Stimulated activated CD4-positive, alpha-beta T cell treated with anti-CD3 and anti-CD28 coated beads, Interleukin-15, amount 100 ng/mL, for 24 hours (primary cell): ENCODE results near the gene ZNF385B.

Experiments
- DNase-seq: peaks from one replicate; pipeline ENCODE4 v3.0.0-alpha.2; 2020

Gene ZNF385B

GRCh38 chr2:179543361-179543901 lies 318.0 kb downstream of the ZNF385B start:
- DNase-seq: no peak

- DNase-seq: no peak
These were observed 319.8 kb downstream of the ZNF385B start for GRCh38 chr2:179541586-179541985.

- DNase-seq: no peak
These were observed 322.3 kb downstream of the ZNF385B start for GRCh38 chr2:179539124-179539511.

GRCh38 chr2:179538406-179539123 lies 322.8 kb downstream of the ZNF385B start:
- DNase-seq: no peak

- no peak for DNase-seq
These were observed 325.2 kb downstream of the ZNF385B start for GRCh38 chr2:179536185-179536584.

- no peak for DNase-seq
These were observed 327.5 kb downstream of the ZNF385B start for GRCh38 chr2:179533875-179534274.

GRCh38 chr2:179532863-179533278 lies 328.5 kb downstream of the ZNF385B start:
- DNase-seq: no peak

- DNase-seq: no peak
These were observed 332.8 kb downstream of the ZNF385B start for GRCh38 chr2:179528576-179529069.

GRCh38 chr2:179525340-179525739 lies 336.1 kb downstream of the ZNF385B start:
- no peak for DNase-seq

GRCh38 chr2:179524809-179525339 lies 336.5 kb downstream of the ZNF385B start:
- DNase-seq: no peak

- no peak for DNase-seq
These were observed 339.5 kb downstream of the ZNF385B start for GRCh38 chr2:179521944-179522343.

- no peak for DNase-seq
These were observed 342.6 kb downstream of the ZNF385B start for GRCh38 chr2:179518830-179519229.

GRCh38 chr2:179513181-179513580 lies 348.2 kb downstream of the ZNF385B start:
- no peak for DNase-seq

GRCh38 chr2:179512281-179513035 lies 349.0 kb downstream of the ZNF385B start:
- no peak for DNase-seq

- no peak for DNase-seq
These were observed 350.2 kb downstream of the ZNF385B start for GRCh38 chr2:179511105-179511789.

- DNase-seq: no peak
These were observed 366.1 kb downstream of the ZNF385B start for GRCh38 chr2:179495315-179495714.

GRCh38 chr2:179488563-179488962 lies 372.8 kb downstream of the ZNF385B start:
- DNase-seq: no peak

- no peak for DNase-seq
These were observed 374.2 kb downstream of the ZNF385B start for GRCh38 chr2:179487010-179487731.

GRCh38 chr2:179483131-179483530 lies 378.3 kb downstream of the ZNF385B start:
- DNase-seq: no peak

GRCh38 chr2:179479947-179480346 lies 381.5 kb downstream of the ZNF385B start:
- DNase-seq: no peak

GRCh38 chr2:179478771-179479170 lies 382.6 kb downstream of the ZNF385B start:
- no peak for DNase-seq

GRCh38 chr2:179470992-179471391 lies 390.4 kb downstream of the ZNF385B start:
- DNase-seq: no peak
